Trophoblast cell (in vitro differentiated cells and primary cell): Measurements from ENCODE around the gene SERPINB5.

ENCODE experiments used
- DNase-seq, 2 donors: peaks; one replicate each; pipeline ENCODE4 v3.0.0-alpha.2; 2016
- H2AFZ ChIP-seq: 2 replicates; pipeline ENCODE4 v1.6.1; 2013; ENCODE audit warnings: low read length, moderate library complexity, mild to moderate bottlenecking; ENCODE audit not compliant: insufficient read depth, poor library complexity
- H2AK5ac ChIP-seq: 2 replicates; pipeline ENCODE4 v1.6.1; 2013; ENCODE audit warnings: mild to moderate bottlenecking, low read length
- H2BK120ac ChIP-seq: 2 replicates; pipeline ENCODE4 v1.6.1; 2013; ENCODE audit warnings: low read length, mild to moderate bottlenecking, moderate library complexity; ENCODE audit not compliant: insufficient read depth, poor library complexity
- H2BK12ac ChIP-seq: 2 replicates; pipeline ENCODE4 v1.6.1; 2013; ENCODE audit warnings: mild to moderate bottlenecking, low read length, moderate library complexity
- H2BK5ac ChIP-seq: 2 replicates; pipeline ENCODE4 v1.6.1; 2013; ENCODE audit warnings: low read length, low read depth, moderate library complexity, mild to moderate bottlenecking; ENCODE audit not compliant: poor library complexity
- H3K14ac ChIP-seq: 2 replicates; pipeline ENCODE4 v1.6.1; 2013; ENCODE audit warnings: mild to moderate bottlenecking, low read length
- H3K18ac ChIP-seq: 2 replicates; pipeline ENCODE4 v1.6.1; 2013; ENCODE audit warnings: mild to moderate bottlenecking, low read length
- H3K23ac ChIP-seq: 2 replicates; pipeline ENCODE4 v1.6.1; 2013; ENCODE audit warnings: low read length
- H3K27ac ChIP-seq: 2 replicates; pipeline ENCODE4 v1.5.1; 2013; ENCODE audit warnings: low read depth, mild to moderate bottlenecking, inconsistent platforms, low read length, moderate library complexity
- H3K27me3 ChIP-seq: 2 replicates; pipeline ENCODE4 v1.6.1; 2013; ENCODE audit warnings: inconsistent platforms, mild to moderate bottlenecking, low read length, moderate library complexity; ENCODE audit not compliant: insufficient read depth
- H3K36me3 ChIP-seq, 2 experiments: 1 replicate in 1 of 2; 2 replicates in 1 of 2; pipeline ENCODE4 v1.6.1; 2013; ENCODE audit warnings: low read length in 2 of 2, mild to moderate bottlenecking in 2 of 2, moderate library complexity in 1 of 2; ENCODE audit not compliant: insufficient read depth in 2 of 2, control insufficient read depth in 1 of 2
- H3K4ac ChIP-seq: 2 replicates; pipeline ENCODE4 v1.6.1; 2013; ENCODE audit warnings: low read depth, mild to moderate bottlenecking, low read length, moderate library complexity
- H3K4me1 ChIP-seq, 2 experiments: 1 replicate in 1 of 2; 2 replicates in 1 of 2; pipeline ENCODE4 v1.6.1; 2013; ENCODE audit warnings: low read length in 2 of 2, mild to moderate bottlenecking in 2 of 2, moderate library complexity in 1 of 2; ENCODE audit not compliant: insufficient read depth in 2 of 2, control insufficient read depth in 1 of 2
- H3K4me2 ChIP-seq: 2 replicates; pipeline ENCODE4 v1.6.1; 2013; ENCODE audit warnings: inconsistent platforms, mild to moderate bottlenecking, low read length, moderate library complexity
- H3K4me3 ChIP-seq: 2 replicates; pipeline ENCODE4 v1.5.1; 2013; ENCODE audit warnings: mild to moderate bottlenecking, low read depth, low read length, inconsistent platforms
- H3K79me1 ChIP-seq: one replicate; pipeline ENCODE4 v1.6.1; 2013; ENCODE audit warnings: low read length
- H3K79me2 ChIP-seq: 2 replicates; pipeline ENCODE4 v1.6.1; 2013; ENCODE audit warnings: low read length, mild to moderate bottlenecking; ENCODE audit not compliant: control insufficient read depth, insufficient read depth, poor library complexity
- H3K9ac ChIP-seq: 2 replicates; pipeline ENCODE4 v1.6.1; 2013; ENCODE audit warnings: mild to moderate bottlenecking, low read length
- H3K9me3 ChIP-seq: 2 replicates; pipeline ENCODE4 v1.6.1; 2013; ENCODE audit warnings: low read depth, mild to moderate bottlenecking, control low read depth, inconsistent platforms, low read length; ENCODE audit not compliant: insufficient read depth
- H4K12ac ChIP-seq: 2 replicates; pipeline ENCODE4 v1.6.1; 2013; ENCODE audit warnings: low read depth, mild to moderate bottlenecking, low read length, moderate library complexity
- H4K8ac ChIP-seq: 2 replicates; pipeline ENCODE4 v1.6.1; 2013; ENCODE audit warnings: low read depth, mild to moderate bottlenecking, low read length, moderate library complexity
- H4K91ac ChIP-seq: one replicate; pipeline ENCODE4 v1.6.1; 2013; ENCODE audit warnings: low read depth, mild to moderate bottlenecking, low read length, moderate library complexity
- WGBS: extraction: QIAGEN DNeasy Blood & Tissue Kit; methylation state at CpG from one replicate; pipeline ENCODE4 v1.1.7; 2013; ENCODE audit warnings: missing lambda C conversion rate; ENCODE audit not compliant: insufficient read length, insufficient coverage; ENCODE audit errors: extremely low coverage; 5-methylcytosine and 5-hydroxymethylcytosine counted together

The SERPINB5 gene

DNA sequence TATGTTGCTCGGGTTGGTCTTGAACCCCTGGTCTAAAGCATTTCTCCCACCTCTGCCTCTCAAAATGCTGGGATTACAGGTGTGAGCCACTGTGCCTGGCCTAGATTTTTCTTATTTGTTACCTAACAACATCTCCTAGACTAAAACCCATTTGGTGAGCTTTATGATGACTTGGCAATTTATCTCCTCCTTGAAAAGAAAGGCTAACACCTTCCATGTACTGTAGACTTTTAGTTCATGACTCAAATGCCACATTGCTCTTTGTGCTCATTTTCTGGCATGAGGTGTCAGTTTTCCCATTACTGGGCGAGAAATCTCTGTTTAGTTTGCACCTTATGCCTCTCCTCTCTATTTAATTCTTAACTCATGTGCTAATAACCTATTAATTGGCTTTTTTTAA lies 12.3 kb upstream of the SERPINB5 start:
- WGBS, result no CpG with 5 or more reads among the region's 2 CpGs

DNA sequence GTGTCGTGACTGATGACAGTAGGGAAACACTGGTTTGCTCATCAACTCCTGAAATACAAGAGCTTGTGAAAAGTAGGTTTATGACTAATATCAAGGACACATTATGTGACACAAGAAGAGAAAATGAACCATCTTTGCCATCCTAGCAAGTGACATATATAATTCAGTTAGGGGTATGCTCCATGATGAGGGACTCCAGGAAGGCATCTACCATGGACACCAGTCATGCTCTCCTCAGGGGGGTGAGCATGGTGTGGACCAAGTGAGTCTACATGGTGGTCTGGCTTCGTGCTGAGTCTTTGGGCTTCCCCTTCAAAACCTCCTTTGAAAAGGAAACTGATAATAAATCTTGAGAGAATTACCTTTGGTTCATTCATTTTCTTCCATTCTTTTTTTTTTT lies 11.7 kb upstream of the SERPINB5 start:
- H2BK120ac ChIP-seq, result no peak overlapping the region
- H3K79me1 ChIP-seq, result no peaks in the 10 kb centered on the region
- DNase-seq, result no peak
- no peak overlapping the region for H3K27ac ChIP-seq
- no peak overlapping the region for H3K14ac ChIP-seq
- H3K36me3 ChIP-seq, result no peaks in the 10 kb centered on the region
- H3K4me3 ChIP-seq, result no peak overlapping the region
- no CpG with 5 or more reads among the region's 2 CpGs for WGBS
- no peak overlapping the region for H2AFZ ChIP-seq
- H3K27me3 ChIP-seq, result no peaks in the 10 kb centered on the region
- H3K4me1 ChIP-seq, result no peaks in the 10 kb centered on the region
- H2AK5ac ChIP-seq, result no peak overlapping the region
- no peak overlapping the region for H3K18ac ChIP-seq
- no peak overlapping the region for H3K4me2 ChIP-seq
- no peak overlapping the region for H4K12ac ChIP-seq
- no peaks in the 10 kb centered on the region for H3K9me3 ChIP-seq
- no peaks in the 10 kb centered on the region for H3K79me2 ChIP-seq
- no peak overlapping the region for H4K8ac ChIP-seq
- no peak overlapping the region for H3K23ac ChIP-seq
- H3K4ac ChIP-seq, result no peak overlapping the region
- no peak overlapping the region for H3K9ac ChIP-seq
- no peak overlapping the region for H2BK12ac ChIP-seq
- no peak overlapping the region for H2BK5ac ChIP-seq
- no peak overlapping the region for H4K91ac ChIP-seq

More for the DNA sequence above, 12.3 kb upstream of the SERPINB5 start:
- Histone ChIP-seq H3K79me2 (no peaks in the 10 kb centered on the region), H3K36me3 (no peaks in the 10 kb centered on the region), H3K9me3 (no peaks in the 10 kb centered on the region), H2BK120ac (no peak overlapping the region), H3K23ac (no peak overlapping the region), H3K9ac (no peak overlapping the region), H3K4me2 (no peak overlapping the region), H3K27ac (no peak overlapping the region), H3K18ac (no peak overlapping the region), H2AK5ac (no peak overlapping the region), H3K79me1 (no peaks in the 10 kb centered on the region), H3K4ac (no peak overlapping the region), H2AFZ (no peak overlapping the region), H4K91ac (no peak overlapping the region), H2BK5ac (no peak overlapping the region), H2BK12ac (no peak overlapping the region), H3K4me3 (no peak overlapping the region), H3K27me3 (no peaks in the 10 kb centered on the region), H3K4me1 (no peaks in the 10 kb centered on the region), H4K8ac (no peak overlapping the region), H4K12ac (no peak overlapping the region), H3K14ac (no peak overlapping the region)
- no peak for DNase-seq

DNA sequence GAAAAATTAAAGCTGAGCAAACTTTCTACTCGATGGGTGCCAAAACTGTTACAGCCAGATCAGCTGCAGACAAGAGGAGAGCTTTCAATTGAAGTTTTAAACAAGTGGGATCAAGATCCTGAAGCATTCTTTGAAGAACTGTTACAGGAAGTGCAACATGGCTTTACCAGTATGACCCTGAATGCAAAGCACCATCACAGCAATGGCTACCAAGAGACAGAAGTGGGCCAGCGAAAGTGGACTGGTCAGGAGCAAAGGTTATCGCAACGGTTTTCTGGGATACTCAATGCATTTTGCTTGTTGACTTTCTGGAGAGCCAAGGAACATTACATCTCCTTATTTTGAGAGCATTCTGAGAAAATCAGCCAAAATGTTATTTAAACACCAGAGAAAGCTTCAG lies 9.1 kb upstream of the SERPINB5 start:
- Histone ChIP-seq H3K4me3 (no peak overlapping the region), H3K36me3 (no peaks in the 10 kb centered on the region), H3K4ac (no peak overlapping the region), H3K79me1 (no peaks in the 10 kb centered on the region), H3K9ac (no peak overlapping the region), H3K9me3 (no peaks in the 10 kb centered on the region), H4K12ac (no peak overlapping the region), H2AK5ac (no peak overlapping the region), H3K4me2 (no peak overlapping the region), H3K14ac (no peak overlapping the region), H2BK12ac (no peak overlapping the region), H3K79me2 (no peaks in the 10 kb centered on the region), H2BK120ac (no peak overlapping the region), H4K91ac (no peak overlapping the region), H3K18ac (no peak overlapping the region), H2BK5ac (no peak overlapping the region), H3K27ac (no peak overlapping the region), H4K8ac (no peak overlapping the region), H2AFZ (no peak overlapping the region), H3K23ac (no peak overlapping the region), H3K27me3 (no peaks in the 10 kb centered on the region), H3K4me1 (no peaks in the 10 kb centered on the region)
- WGBS, result no CpG with 5 or more reads among the region's 4 CpGs
- DNase-seq, result no peak

DNA sequence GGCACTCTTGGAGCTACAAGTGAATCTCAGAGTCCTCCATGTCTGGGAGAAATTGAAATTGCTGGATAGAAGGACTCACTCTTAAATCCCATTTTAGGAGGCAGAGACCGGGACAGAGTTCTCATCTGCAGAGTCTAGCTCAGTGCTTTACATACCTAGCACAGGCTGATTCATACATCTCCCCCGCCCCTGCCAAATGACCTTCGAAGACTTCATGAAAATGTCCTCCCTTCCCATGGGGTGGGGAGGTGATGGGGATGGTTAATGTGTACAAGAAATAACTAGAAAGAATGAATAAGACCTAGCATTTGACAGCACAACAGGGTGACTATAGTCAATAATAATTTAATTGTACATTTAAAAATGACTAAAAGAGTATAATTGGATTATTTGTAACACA lies 8.2 kb upstream of the SERPINB5 start:
- Histone ChIP-seq H3K14ac (no peak overlapping the region), H4K91ac (no peak overlapping the region), H3K9ac (no peak overlapping the region), H3K4me1 (no peaks in the 10 kb centered on the region), H3K79me1 (no peaks in the 10 kb centered on the region), H2BK5ac (no peak overlapping the region), H3K4me3 (no peak overlapping the region), H2BK12ac (no peak overlapping the region), H3K4ac (no peak overlapping the region), H2AK5ac (no peak overlapping the region), H3K27ac (no peak overlapping the region), H3K18ac (no peak overlapping the region), H3K4me2 (no peak overlapping the region), H3K9me3 (no peaks in the 10 kb centered on the region), H2AFZ (no peak overlapping the region), H3K36me3 (no peaks in the 10 kb centered on the region), H3K79me2 (no peaks in the 10 kb centered on the region), H4K8ac (no peak overlapping the region), H3K23ac (no peak overlapping the region), H3K27me3 (no peaks in the 10 kb centered on the region), H4K12ac (no peak overlapping the region), H2BK120ac (no peak overlapping the region)
- no CpG with 5 or more reads among the region's 3 CpGs for WGBS
- no peak for DNase-seq
